GM19324 (cell line): ENCODE results near the gene PLEKHA8.
A peak's percentile ranks its signal among the peaks of the same experiment; 100 is the strongest.

Experiments
- ATAC-seq: cut with Tn5 transposase; IDR thresholded peaks from one replicate; pipeline ENCODE4 v1.9.1; 2021; ENCODE audit warnings: mild to moderate bottlenecking, moderate library complexity; ENCODE audit not compliant: unreplicated experiment, low FRiP score

PLEKHA8 gene

DNA sequence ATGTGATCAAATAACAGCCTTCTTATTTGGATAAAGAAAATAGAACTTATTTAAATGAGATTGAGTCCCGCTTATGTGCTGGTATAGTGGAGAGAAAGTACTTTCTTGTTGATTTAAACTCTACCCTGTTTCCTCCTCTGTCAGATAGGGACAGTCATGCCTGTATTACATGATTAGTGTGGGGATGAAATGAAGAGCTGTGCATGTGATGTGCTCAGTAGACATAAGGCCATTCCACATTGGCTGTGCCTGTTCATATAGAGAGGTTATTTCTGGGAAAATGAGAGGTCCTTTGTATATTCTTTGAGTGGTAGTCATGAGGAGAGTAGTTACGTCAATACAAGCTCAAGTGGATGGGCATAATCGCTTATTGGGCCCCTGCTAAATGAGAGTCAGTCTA, 112.2 kb downstream of the PLEKHA8 start:
- ATAC-seq = no peak

DNA sequence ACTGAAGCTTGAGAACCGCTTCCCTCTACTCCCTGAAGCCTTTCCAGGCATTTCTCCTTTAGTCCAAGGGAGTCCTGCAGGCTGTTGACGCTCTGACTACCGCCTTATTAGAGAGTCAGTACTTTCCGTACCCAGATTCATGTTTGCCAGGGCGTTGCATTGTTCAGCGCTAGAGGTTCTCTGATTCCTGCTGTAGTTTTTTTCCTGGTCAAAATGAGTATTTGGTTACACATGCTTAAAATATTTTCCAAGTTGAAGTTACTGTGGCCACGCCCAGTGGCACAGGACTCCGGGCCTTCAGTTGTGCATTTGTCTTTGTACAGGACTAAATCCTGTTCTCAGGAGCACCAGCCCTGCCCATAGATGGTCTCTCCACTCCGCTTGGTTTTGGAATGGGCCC, 114.5 kb downstream of the PLEKHA8 start:
- no peak for ATAC-seq

DNA sequence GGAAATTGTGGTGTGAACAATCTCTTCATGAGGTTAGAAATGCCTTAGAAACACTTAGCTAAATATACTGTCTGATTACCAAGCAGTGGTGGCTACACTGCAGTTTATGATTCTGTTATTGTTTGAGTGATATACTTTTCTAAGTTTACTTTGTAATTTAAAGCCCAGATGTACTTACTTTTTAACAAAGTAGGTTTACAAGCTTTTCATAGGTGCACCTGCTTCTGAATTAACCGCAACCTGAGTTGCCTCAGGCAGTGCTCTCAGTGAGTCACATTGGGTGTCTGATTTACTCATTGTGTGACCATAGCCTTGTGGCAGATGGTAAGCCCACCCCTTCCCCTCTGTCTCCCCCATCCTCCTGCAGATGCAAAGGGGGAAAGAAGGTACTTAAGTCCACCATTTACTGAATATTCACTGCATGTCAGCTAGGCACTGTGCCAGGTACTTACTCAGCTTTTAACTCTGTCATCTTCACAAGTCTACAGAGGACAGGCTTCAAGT, 115.6 kb downstream of the PLEKHA8 start:
- ATAC-seq = no peak

DNA sequence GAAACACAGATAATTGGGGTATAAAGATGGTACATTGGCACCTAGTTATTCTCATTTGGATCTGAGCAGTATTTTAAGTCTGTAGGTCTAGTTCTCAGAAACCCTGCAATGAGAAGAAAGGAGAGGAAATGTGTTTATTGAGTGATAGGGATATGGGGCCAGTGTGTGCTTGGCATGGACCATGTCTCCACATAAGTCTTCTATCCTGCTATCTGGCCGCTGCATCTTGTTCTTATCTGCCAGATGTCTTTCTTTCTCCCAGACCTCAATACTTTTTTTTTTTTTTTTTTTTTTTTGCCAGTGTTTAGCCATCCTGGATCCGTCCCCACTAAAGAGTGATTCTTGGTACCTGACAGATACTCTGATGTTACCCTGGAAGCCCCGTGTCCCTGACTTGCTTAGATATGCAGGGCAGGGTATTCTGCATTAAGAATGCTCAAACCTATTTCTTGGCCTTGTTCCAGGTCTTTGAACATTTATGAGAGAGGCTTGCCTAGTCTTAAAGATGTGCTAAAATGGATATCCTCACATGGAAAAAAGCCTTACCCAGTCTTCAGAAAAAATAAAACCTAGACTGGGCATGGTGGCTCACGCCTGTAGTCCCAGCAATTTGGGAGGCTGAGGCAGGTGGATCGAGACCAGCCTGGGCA, 116.6 kb downstream of the PLEKHA8 start:
- ATAC-seq = no peak

DNA sequence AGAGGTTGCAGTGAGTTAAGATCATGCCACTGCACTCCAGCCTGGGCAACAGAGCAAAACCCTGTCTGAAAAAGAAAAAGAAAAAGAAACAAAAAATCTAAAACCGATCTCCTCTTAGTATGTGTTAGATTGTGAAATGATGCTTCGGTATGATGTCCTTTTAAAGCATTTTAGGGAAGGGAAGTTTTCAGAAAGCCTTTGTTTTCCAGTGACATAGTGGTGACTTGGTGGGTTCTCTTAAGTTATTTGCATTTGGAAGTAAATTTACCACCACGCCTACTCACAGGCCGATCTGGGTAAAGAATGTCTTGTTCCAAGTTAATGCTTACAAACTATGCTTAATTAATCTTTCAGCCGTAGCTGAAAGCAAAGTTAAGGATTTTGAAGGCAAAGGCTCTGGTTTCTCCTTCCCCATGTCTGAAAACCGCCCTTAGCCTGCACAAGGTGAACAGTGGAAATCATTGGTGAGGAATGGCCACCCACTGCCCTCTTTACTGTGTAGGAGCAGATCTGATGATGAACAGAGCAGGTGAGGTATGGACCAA, 117.3 kb downstream of the PLEKHA8 start:
- ATAC-seq = no peak

DNA sequence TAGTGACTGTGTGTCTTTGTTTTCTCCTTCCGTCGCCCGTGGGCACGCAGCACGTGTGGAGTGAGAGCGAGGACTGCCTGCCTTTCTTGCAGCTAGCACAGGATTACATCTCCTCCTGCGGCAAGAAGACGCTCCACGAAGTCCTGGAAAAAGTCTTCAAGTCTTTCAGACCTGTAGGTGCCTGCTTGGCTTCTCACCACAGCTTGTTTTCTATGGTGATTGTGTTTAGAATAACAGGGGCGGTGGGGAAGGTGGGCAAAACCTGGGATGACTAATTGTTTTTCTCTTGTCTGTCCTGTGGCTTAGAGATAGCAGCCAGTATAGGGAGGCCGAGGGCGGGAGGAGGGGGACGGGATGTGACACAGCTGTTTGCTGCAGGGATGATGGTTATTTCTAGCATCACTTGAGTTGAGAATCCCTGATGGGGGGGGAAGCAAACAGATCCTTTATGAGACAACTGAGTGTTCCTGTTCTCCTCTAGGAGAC, 118.0 kb downstream of the PLEKHA8 start:
- no peak for ATAC-seq

DNA sequence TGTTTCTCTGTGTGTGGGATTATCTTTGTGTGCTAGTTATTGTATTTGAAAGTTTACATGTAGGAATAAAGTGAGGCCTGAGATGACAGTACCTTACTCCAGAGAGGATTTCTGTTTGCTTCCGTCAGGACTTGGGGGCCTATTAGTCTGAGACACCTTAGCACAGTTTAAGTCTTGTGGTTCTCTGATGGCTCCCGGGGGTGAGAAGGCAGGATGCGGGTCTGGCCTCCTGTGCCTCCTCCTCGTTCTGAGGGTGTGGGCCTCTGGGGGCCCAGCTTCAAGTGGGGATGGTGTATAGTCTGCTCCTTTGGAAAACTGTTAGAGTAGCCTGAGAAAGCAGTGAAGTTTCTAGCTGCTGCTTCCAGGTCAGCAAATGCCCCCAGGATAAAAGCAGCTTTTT, 119.0 kb downstream of the PLEKHA8 start:
- no peak for ATAC-seq

DNA sequence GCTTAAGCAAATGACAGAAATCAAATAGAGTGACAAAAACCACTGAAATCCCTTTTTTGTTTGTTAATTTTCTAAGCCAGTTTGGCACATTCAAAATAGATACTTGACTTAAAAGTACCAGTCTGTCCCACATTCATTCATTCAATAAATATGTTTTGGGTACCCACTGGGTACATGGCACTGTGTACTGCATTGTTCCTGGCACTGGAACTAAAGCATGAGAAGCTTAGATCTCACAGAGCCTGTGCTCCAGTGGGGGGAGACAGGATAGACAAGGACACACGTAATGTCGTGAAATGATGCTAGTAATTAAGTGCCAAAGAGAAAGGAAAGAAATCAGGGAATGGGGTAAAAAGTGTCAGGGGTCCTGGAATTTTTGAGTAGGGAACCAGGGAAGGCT, 119.6 kb downstream of the PLEKHA8 start:
- ATAC-seq = no peak

DNA sequence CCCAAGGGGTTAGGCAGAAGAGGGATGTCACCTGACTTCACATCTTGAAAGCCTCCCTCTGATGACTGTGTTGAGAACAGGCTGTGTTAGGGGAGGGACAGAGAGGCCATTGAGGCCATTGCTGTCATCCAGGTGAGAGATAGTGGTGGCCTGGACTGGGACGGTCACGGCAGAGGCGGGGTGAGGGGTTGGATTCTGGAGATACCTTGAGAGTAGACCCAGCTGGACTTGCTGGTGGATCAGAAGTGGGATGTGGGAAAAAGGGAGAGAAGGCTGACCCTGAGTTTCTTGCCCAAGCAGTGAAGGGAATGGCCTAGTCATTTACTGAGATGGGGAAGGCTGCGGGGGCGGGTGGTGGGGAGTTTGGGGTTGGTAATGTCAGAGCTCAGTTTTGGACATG, 120.2 kb downstream of the PLEKHA8 start:
- no peak for ATAC-seq

DNA sequence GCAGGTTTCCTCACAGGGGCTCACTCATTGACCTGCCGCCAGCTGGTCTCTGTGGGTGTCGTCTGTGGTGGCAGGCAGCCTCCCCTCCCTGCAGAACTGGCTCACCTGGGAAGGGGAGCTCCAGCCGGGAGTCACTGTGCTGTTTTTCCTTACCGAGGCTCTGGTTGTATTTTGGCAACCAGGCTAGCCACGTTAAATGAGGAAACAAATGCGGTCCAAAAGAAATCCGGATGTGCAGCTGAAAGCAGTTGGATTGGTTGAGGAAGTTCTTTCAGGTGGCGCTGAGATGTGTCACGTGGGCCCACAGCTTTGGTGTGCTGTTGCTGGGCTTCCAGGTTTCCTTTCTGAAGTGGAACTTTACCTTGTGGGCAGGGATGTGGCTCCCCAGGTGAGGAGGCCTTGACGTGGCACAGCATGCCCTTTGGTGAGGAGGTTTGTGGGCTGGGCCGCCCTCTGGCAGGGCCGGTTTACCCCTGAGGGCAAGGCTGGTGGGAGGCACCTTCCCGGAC, 120.8 kb downstream of the PLEKHA8 start:
- ATAC-seq = no peak

DNA sequence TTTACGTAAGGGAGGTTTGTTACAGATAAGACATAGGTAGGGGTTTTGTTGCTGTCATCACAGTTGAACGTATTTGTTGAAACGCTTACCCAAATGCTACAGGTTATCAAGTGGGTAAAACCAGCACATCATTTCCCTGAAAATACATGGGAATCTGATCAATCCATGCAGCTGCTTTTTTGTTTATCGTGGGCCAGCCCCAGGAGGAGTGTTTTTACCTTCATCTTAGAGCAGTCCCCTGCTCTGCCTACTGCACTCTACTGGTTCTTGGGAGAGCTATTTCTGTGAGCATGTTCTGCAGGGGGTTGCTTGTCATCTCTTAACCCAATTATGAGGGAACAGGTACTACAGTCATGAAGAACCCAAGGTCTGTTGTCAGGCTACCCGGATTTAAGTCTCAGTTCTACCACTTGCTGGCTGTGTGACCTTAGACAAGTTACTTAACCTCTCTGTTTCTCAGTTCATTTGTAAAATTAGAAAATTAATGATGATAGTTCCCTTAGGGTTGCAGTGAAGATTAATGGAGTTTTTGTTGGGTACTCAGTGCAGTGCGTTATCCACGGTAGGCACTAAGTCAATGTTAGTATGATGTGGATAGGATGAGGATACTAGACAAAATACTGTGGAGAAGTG, 121.5 kb downstream of the PLEKHA8 start:
- ATAC-seq = no peak

DNA sequence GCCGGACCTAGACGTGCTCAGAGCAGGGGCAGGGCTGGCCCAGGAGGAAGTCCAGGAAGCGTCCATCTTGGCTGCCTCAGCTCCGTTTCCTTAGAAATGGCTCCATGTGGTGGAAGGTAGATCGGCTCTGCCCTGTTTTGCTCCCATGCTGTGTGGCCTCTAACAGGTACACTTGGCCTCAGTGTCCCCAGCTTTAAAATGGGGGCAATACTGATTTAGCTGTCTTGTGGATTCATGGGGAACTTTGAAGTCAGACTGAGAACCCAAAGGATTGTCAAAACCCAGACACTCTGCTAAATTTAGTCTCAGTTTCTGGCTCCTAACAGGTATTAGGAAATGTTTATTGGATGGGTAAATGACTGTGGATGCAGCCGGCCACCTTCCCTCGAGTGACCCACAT, 122.5 kb downstream of the PLEKHA8 start:
- no peak for ATAC-seq

DNA sequence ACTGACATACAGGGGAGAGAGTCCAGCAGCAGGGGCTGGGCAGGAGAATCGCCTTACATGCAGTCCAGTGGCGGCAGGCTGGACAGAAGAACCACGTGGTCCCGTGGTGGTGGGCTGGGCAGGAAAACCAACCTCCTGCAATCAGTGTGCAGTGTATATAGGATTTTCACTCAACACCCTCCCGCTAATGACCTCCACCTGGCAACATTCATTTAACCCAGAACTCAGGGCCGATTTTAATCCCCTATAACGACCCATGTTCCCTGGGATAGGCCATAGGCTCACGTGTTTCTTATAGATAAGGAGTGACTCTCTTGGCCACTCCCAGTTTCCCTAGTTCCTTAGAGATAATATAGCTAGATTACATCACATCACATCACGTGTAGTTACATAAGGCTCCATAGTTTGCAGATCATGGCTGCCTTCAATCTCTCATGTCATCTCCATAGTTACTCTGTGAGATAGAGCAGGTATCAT, 125.9 kb downstream of the PLEKHA8 start:
- ATAC-seq = no peak

DNA sequence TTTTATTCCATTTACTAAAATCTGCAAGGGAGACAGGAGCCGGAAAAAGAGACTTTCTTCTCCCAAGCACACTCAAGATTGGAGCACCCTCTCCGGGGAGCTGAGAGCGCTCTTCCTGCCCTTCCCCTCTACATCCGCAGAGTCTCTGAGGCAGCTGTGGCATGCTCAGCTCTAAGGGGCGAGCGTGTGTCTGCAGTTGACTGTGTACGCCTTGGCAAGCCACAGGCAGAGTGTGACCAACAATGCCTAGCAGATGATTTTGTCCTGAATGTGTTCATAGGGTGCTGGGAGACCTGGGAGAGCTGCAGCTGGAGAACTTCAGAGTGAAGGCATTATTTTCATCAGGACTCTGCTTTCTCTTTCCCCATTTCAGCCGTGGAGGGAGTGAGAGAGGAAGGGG, 127.3 kb downstream of the PLEKHA8 start:
- no peak for ATAC-seq

DNA sequence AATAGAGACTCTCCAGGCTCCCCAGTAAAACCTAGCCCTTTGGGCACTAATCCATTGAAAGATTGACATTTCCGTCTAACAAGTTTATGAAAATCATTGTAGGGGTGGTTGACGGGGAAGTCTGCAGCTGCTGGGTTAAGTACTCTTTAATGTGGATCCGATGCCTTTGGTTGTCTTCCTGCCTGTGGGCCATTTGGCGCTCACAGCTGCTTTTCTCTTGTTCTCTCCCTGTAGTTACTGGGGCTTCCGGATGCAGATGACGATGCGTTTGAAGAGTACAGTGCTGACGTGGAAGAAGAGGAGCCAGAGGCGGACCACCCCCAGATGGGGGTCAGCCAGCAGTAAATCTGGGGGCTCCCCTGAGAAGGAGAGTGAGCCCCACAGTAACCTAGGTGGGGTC, 129.0 kb downstream of the PLEKHA8 start:
- ATAC-seq = no peak

DNA sequence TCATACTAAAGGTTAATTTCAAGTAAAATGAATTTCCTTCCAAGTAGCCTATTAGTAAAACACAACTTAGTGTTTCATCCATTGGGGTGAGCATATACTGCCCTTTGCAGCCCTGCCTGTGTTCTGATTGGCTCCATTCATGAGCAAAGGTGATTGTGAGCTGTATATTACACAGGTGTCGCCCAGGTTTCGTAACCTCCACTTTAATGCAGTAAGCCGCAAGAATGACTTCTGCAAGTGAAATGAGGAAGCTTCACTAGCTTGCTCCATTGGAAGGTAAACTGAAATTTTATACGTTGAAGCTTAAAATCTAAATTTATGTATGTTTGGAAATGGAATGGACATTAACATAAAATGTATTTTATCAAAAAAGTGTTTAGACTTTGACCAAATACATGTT, 131.0 kb downstream of the PLEKHA8 start:
- no peak for ATAC-seq

DNA sequence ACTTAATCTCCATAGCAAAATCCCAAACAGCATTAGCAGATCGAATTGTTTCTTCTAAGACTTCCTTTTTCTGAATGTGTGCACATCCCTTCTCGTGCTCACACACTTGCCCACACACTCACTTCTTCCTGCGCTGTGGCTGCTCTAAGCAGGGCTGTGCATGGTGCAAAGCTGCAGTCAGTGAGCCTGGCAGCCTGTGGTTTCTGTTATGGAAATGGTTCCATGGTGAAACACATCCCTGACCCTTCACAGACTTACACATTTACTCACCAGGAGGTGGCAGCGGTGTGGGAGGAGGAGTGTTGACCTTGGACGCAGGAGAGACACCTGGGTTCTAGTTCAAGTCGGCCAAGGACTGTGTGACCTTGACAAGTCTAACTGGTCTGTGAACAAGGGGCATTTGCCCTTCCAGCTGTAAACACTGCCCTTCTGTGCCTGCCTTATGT, 131.5 kb downstream of the PLEKHA8 start:
- ATAC-seq = no peak

DNA sequence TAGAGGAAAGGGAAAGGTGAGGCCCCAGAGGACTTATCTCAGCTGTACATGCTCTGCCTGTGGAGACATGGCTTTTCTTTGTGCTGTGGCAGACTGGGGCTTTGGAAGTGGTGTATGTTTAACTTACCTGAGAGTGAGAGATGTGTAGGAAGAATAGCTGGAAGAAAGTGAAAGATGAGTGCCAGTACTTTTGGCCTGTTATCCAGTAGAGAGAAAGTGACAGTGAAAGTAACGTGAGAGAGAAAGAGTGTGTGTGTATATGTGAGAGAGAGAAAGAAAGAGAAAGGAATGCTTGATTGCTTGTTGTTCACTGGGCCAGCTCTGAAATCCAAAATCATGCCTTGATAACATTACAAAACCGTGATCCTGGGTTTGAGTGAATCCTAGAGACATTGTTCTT, 132.1 kb downstream of the PLEKHA8 start:
- no peak for ATAC-seq

DNA sequence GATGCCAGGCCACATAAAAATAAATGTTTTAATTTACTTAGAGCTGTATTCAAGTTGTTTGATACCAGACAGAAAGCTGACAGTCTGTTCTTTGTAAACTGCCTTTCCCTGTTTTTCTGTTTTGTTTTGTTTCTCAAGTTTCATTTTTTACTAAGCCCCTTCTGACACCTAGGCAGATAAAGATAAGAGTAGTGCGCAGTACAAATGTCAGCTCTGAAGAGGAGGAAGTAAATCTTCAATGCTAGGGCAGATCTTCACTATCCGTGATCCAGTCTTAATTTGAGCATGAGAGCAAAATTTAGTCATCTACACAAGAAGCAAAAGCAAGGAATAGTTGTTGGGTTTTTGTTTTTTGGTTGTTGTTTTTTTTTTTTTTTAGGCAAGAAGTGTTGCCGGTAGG, 133.9 kb downstream of the PLEKHA8 start:
- ATAC-seq = no peak

DNA sequence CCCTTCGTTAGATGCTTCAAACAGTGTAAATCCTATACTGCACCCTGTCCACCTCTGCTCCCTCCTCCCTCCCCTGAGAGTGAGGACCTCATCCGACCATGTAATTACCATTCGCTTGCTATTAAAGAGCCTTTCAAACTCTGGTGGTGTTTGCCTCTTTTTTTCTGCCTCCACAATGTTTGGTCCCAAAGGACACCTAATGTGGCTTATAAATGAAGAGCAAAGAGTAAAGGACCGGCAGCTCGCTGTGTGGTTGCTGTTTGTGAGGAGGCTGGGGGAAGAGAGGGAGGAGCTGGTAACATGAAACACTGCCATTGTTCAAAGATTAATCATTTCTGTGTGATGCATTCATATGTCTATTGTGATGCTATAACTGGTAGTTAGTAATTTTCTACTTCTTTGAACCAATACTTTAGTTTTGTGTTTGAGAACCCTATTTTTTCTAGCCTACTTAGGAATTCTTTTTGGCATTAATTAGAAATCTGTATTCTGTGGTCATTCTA, 134.5 kb downstream of the PLEKHA8 start:
- no peak for ATAC-seq

DNA sequence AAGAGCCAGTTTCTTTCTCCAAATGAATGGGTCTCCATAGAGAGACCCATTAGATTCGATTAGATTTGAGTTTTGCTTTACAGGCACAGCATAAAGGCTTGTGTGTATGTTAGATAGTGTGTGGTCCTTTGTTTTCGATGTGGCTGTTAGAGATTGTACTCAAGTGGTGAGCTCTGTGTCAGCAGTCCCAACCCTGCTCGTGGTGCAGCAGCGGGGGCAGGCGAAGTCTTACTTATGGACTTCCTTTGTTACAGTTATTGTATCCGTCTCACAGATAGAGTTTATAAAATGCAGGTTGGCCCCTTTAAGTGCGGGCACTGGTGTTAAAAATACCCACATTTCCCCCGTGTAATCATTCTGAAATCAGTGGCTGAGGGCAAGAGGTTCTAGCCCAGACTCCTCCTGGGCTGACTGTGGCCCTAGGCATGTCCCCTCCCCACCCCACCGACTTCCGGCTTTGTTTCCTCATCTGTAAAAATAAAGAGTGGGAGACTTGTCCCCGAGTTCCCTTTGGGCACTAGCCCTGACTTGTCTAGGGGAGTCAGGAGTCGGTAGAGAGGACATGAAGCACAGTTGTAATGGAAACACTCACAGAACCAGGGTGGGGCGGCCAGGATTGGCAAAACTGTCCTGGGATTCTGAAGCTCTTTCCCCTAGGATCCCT, 135.2 kb downstream of the PLEKHA8 start:
- peak; percentile 46 for ATAC-seq
